Heart left ventricle (tissue), 16 donors: ENCODE measurements around the gene OR2S2. TPM values are rescaled to one million over a fixed set of nuclear protein-coding genes. Genes with fewer than 3 reads are reported as not detected.

ENCODE experiments used
- ATAC-seq, 4 donors: fragments of 200-7000 bp; cut with Tn5 transposase; one replicate each; pipeline ENCODE4 v1.9.1; 2020 to 2022; ENCODE audit warnings: moderate library complexity in 4 of 4, mild to moderate bottlenecking in 3 of 4, moderate number of reproducible peaks in 1 of 4
- DNase-seq, 5 donors: peaks; one replicate each; pipeline ENCODE4 v3.0.0-alpha.2; 2020
- H3K27ac ChIP-seq, 12 donors: fragments of 200-600 bp; sonication (generic) in 4 of 12; one replicate each; pipeline versions ENCODE4 v1.5.0 to v1.8.0; 2016 to 2022; ENCODE audit warnings: mild to moderate bottlenecking in 2 of 12
- H3K27me3 ChIP-seq, 9 donors: fragments of 200-600 bp; sonication (generic) in 2 of 9; one replicate each; pipeline versions ENCODE4 v1.5.1 to v1.8.0; 2016 to 2022; ENCODE audit warnings: mild to moderate bottlenecking in 3 of 9
- H3K36me3 ChIP-seq, 9 donors: fragments of 200-600 bp; sonication (generic) in 2 of 9; one replicate each; pipeline versions ENCODE4 v1.5.0 to v1.8.0; 2018 to 2022; ENCODE audit warnings: mild to moderate bottlenecking in 2 of 9
- H3K4me1 ChIP-seq, 12 donors: fragments of 200-600 bp; sonication (generic) in 4 of 12; one replicate each; pipeline versions ENCODE4 v1.5.0 to v1.8.0; 2016 to 2022; ENCODE audit warnings: mild to moderate bottlenecking in 3 of 12
- H3K4me3 ChIP-seq, 12 donors: fragments of 200-600 bp; sonication (generic) in 4 of 12; one replicate each; pipeline versions ENCODE4 v1.5.0 to v1.8.0; 2017 to 2022; ENCODE audit warnings: mild to moderate bottlenecking in 9 of 12, moderate library complexity in 4 of 12
- H3K9me3 ChIP-seq, 12 donors: fragments of 200-600 bp; sonication (generic) in 4 of 12; one replicate each; pipeline versions ENCODE4 v1.5.0 to v1.8.0; 2016 to 2022; ENCODE audit warnings: mild to moderate bottlenecking in 1 of 12
- POLR2A ChIP-seq, 2 donors: fragments of 450-650 bp; IDR thresholded peaks; one replicate each; pipeline ENCODE4 v1.6.1; 2017; ENCODE audit warnings: antibody characterized with exemption in 2 of 2, mild to moderate bottlenecking in 2 of 2, moderate library complexity in 2 of 2
- WGBS, 4 donors: extraction: QIAGEN DNeasy Blood & Tissue Kit in 2 of 4; methylation state at CpG; one replicate each; pipeline versions ENCODE4 v1.1.5 to v1.1.7; 2013 to 2018; 5-methylcytosine and 5-hydroxymethylcytosine counted together
- intact Hi-C, 10 donors: fragments of 100-400 bp; cut with DNase I; formaldehyde crosslinking; loops; one replicate each; pipeline versions ENCODE4 v1.11.1 to v1.14.2; 2022
- long read RNA-seq, 3 donors: library from polyadenylated mRNA; unstranded; transcript quantifications; one replicate each; pipeline ENCODE4 v2.0.0, GENCODE V29; 2020 to 2021
- polyA plus RNA-seq, 2 donors: library from polyadenylated mRNA; stranded (reverse); fragments of 200-250 nt; gene quantifications; one replicate each; pipeline ENCODE4 v1.2.3, GENCODE V29; 2013
- total RNA-seq, 9 donors: library from RNA; depleted of rRNA in 2 of 9; stranded (reverse); fragments of >200 nt in 2 of 9; fragmentation: NEBNext Ultra II Directional in 3 of 9; extraction: Animal tissue kit (Norgen Biotek cat#: 25700) in 3 of 9; gene quantifications; one replicate each; pipeline versions ENCODE4 v1.1.0 to v1.2.4, GENCODE V29; 2016 to 2023
- TF ChIP-seq, protein P1 (sequence below), 12 donors: fragments of 200-600 bp; sonication (generic) in 4 of 12; IDR thresholded peaks; one replicate each; pipeline versions ENCODE4 v1.5.0 to v1.8.0; 2018 to 2022; ENCODE audit warnings: antibody characterized with exemption in 12 of 12, mild to moderate bottlenecking in 5 of 12
- donor health status: ischemic (EF 13 %, LVEDD 7.1; RV severe dilation, severe dysfunction).
- donor health status: healthy with polysubstance abuse.
- donor health status: DM: no; HTN: yes; CAD: no.
- donor health status: DM: no; HTN: no; CAD: no.
- donor health status: ischemic (EF 25% LVEDD 6.9; RV normal size, moderate dysfunction).
- donor health status: ischemic (EF 25% LVEDD 5.7; RV mildly dilated, moderate dysfunction).
- donor health status: healthy.
- donor health status: DM: yes; HTN: yes; CAD: no.
- donor health status: ischemic (EF 35%, LVEDD 5.7; RV mildly dilated, moderate dysfunction).
- donor health status: nonischemic (EF 11% LVEDD 7.7; RV severe dilation, severe dysfunction).
- donor health status: DM: yes; HTN: yes; CAD: no.
- donor health status: PGD.
- donor health status: ischemic (EF 29% LVEDD 5.4; RV normal size, mild dysfunction).
- donor health status: nonischemic (EF 23%, LVEDD 6.1; RV moderate dilation, normal function).

The OR2S2 gene, protein sequence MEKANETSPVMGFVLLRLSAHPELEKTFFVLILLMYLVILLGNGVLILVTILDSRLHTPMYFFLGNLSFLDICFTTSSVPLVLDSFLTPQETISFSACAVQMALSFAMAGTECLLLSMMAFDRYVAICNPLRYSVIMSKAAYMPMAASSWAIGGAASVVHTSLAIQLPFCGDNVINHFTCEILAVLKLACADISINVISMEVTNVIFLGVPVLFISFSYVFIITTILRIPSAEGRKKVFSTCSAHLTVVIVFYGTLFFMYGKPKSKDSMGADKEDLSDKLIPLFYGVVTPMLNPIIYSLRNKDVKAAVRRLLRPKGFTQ
- total RNA-seq: not detected
- polyA plus RNA-seq: not detected
- long read RNA-seq, donor 1: 0 reads
- long read RNA-seq, donor 2: 0 reads
- long read RNA-seq, donor 3: 0 reads

DNA sequence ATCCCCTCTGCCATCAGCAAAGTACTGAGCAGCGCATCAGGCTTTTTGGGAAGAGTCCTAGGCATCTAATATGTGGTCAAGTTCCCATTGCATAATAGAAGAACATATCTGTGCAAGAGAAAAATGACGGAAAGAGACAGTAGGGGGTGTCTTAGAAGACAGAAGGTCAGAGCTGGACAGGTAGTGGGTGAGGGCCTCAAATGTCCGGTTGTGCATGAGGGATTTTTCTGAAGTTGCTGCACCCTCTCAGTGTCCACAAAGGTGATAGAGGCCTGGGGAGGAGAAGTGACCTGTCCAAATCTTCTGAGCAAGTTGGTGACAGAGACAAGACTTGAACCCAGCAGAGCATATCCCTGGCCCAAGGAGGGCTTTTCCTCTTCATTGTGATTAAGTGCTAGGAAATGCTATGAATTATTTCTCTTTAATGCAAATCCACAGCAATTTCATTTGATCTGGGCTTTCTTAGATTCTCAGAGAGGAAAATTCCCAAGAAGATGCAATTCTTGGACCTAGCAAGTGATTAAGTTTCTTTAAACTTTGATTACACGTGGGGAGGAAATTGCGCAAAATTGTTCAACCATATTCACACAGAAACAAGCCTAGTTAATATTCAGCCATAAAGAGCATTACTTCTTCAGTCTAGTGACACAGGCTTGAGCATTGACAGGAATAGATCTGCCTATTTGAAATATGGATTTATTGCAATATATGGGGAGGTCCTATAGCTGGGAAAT, at the start of gene OR2S2:
Gene OR2S2 (minus strand): TSS at position 51 of the 734 bp plus-strand sequence. CDS start 56 bp downstream, outside the sequence.
- DNase-seq (no peak), ATAC-seq (no peak)
- no peak for TF ChIP-seq POLR2A (IDR thresholded peaks at IDR 0.05)
- TF ChIP-seq, protein P1, sequence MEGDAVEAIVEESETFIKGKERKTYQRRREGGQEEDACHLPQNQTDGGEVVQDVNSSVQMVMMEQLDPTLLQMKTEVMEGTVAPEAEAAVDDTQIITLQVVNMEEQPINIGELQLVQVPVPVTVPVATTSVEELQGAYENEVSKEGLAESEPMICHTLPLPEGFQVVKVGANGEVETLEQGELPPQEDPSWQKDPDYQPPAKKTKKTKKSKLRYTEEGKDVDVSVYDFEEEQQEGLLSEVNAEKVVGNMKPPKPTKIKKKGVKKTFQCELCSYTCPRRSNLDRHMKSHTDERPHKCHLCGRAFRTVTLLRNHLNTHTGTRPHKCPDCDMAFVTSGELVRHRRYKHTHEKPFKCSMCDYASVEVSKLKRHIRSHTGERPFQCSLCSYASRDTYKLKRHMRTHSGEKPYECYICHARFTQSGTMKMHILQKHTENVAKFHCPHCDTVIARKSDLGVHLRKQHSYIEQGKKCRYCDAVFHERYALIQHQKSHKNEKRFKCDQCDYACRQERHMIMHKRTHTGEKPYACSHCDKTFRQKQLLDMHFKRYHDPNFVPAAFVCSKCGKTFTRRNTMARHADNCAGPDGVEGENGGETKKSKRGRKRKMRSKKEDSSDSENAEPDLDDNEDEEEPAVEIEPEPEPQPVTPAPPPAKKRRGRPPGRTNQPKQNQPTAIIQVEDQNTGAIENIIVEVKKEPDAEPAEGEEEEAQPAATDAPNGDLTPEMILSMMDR (IDR thresholded peaks at IDR 0.05): no peak
- H3K4me1 ChIP-seq: peaks cover 0 to 10% (median 0%) of the 10 kb centered on the region in 12 donors
- no peaks in the 10 kb centered on the region for H3K9me3 ChIP-seq
- H3K27me3 ChIP-seq: peaks cover 0 to 6% (median 0%) of the 10 kb centered on the region in 9 donors
- intact Hi-C loops: loop anchor here in 5 of 10 donors (5.0 to 10.0 kb wide), 4 partner anchors 49 to 367 kb away; partner anchors contain the start of gene CCIN (in 3 of the 5)
- no peak within 1 kb of the TSS for H3K27ac ChIP-seq
- H3K4me3 ChIP-seq: no peak within 1 kb of the TSS
- 89 to 93% (median 89%) methylated on average over 5 of the region's 5 CpGs for WGBS, 4 donors
- no peaks in the 10 kb centered on the region for H3K36me3 ChIP-seq

DNA sequence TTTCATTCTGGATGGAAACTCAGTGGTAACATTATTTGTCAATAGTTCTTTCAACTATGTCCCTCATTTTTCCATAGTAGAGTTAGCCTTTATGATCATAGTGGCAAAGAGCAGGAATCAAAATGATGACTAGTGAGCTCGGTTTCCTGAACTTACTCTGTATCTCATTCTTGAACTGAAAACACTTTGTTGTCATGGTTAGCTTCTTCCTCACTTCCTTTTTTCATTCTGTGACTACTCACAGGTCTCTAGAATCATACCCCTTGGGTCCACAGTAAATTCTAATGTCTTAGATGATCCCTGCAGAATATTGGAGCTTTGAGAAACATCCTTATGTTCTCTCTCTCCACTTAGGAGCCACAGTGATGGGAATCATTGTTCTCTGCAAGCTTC, 49.4 kb upstream of the OR2S2 start:
- 75 to 77% (median 76%) methylated on average over 1 of the region's 1 CpG for WGBS, 4 donors
- H3K27me3 ChIP-seq: no peaks in the 10 kb centered on the region
- peaks cover 0 to 4% (median 0%) of the 10 kb centered on the region in 12 donors for H3K4me1 ChIP-seq
- ATAC-seq (no peak), DNase-seq (no peak)
- intact Hi-C loops: loop anchor here in 2 of 10 donors (5.0 kb wide), 2 partner anchors 50 to 160 kb away; partner anchors contain the start of genes CCIN (in 2 of the 2) and OR2S2 (in 1 of the 2)
- H3K36me3 ChIP-seq: no peaks in the 10 kb centered on the region
- H3K27ac ChIP-seq: no peak overlapping the region
- TF ChIP-seq POLR2A (IDR thresholded peaks at IDR 0.05): no peak
- TF ChIP-seq, protein P1 (IDR thresholded peaks at IDR 0.05): no peak
- peaks cover 0 to 9% (median 0%) of the 10 kb centered on the region in 12 donors for H3K9me3 ChIP-seq
- no peak overlapping the region for H3K4me3 ChIP-seq

DNA sequence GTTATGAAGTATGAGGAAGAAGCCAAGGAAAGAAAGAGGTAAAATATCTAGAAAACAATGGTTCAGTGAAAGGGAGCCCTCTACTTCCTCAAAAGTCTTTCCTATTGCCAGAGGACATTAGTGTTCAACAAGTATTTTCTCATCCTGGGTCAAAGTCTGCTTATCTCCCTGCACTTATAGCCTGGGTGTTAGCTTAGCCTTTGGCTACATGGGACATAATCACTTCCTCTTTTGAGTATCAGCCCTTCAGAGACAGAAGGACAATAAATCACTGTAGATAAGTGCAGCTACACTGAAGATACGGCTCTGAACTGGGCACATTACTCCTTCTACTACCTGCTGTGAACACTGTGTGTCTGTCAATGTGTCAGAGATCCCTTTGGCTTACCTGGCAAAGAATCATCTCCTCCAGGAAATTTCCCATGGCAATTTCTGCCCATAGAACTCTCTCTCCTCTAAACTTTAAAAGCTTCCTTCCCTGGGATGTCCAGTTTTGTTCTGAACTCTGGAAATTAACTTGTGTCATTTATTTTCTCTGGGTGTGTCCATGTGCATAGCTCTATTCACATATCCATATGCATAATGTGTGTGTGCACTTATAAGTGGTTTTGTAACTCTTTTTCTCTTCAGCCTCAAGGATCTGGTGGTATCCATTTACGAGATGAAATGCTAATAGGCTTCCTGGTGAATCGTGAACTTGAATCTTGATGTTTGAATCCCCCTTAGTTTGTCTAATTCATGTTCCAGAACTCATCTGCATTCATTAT, 48.8 kb upstream of the OR2S2 start:
- DNase-seq (no peak), ATAC-seq (no peak)
- H3K9me3 ChIP-seq: peaks cover 0 to 9% (median 0%) of the 10 kb centered on the region in 12 donors
- H3K27ac ChIP-seq: no peak overlapping the region
- intact Hi-C loops: loop anchor here in 2 of 10 donors (5.0 kb wide), 2 partner anchors 49 to 161 kb away; partner anchors contain the start of genes CCIN (in 2 of the 2) and OR2S2 (in 1 of the 2)
- TF ChIP-seq, protein P1 (IDR thresholded peaks at IDR 0.05): no peak
- TF ChIP-seq POLR2A (IDR thresholded peaks at IDR 0.05): no peak
- no peaks in the 10 kb centered on the region for H3K27me3 ChIP-seq
- H3K4me1 ChIP-seq: peaks cover 0 to 4% (median 0%) of the 10 kb centered on the region in 12 donors
- no peak overlapping the region for H3K4me3 ChIP-seq
- WGBS, 4 donors: 74 to 84% (median 79%) methylated on average over 3 of the region's 3 CpGs
- H3K36me3 ChIP-seq: no peaks in the 10 kb centered on the region
